Thyroid gland (tissue), 4 donors: Measurements from ENCODE around the gene MRM1. TPM values are rescaled to one million over a fixed set of nuclear protein-coding genes. Genes with fewer than 3 reads are reported as not detected.

Source experiments
- DNase-seq, 2 donors: peaks; one replicate each; pipeline ENCODE4 v3.0.0-alpha.2; 2019
- H3K27ac ChIP-seq, 3 donors: fragments of 200-600 bp; sonication (generic); 1 replicate in 2 of 3; 2 replicates in 1 of 3; pipeline ENCODE4 v1.5.1; 2016 to 2019; ENCODE audit warnings: mild to moderate bottlenecking in 1 of 3, moderate library complexity in 1 of 3
- H3K27me3 ChIP-seq: fragments of 200-600 bp; sonication (generic); one replicate; pipeline ENCODE4 v1.5.1; 2019
- H3K36me3 ChIP-seq, 2 donors: fragments of 200-600 bp; sonication (generic); one replicate each; pipeline ENCODE4 v1.5.1; 2016 to 2019
- H3K4me1 ChIP-seq, 2 donors: fragments of 200-600 bp; sonication (generic); one replicate each; pipeline ENCODE4 v1.5.1; 2017 to 2019
- H3K4me3 ChIP-seq, 3 donors: fragments of 200-600 bp; sonication (generic); replicated peaks in 1 of 3; 1 replicate in 2 of 3; 2 replicates in 1 of 3; pipeline ENCODE4 v1.5.1; 2016; ENCODE audit warnings: mild to moderate bottlenecking in 1 of 3
- H3K9me3 ChIP-seq: fragments of 200-600 bp; sonication (generic); one replicate; pipeline ENCODE4 v1.5.1; 2017
- POLR2A ChIP-seq, 2 donors: fragments of 450-650 bp; IDR thresholded peaks; one replicate each; pipeline ENCODE4 v1.6.1; 2017; ENCODE audit warnings: antibody characterized with exemption in 2 of 2, mild to moderate bottlenecking in 2 of 2, moderate library complexity in 1 of 2
- WGBS, 2 donors: methylation state at CpG; one replicate each; pipeline ENCODE4 v1.1.5; 2017; 5-methylcytosine and 5-hydroxymethylcytosine counted together
- intact Hi-C: fragments of 100-400 bp; cut with DNase I; formaldehyde crosslinking; loops from one replicate; pipeline ENCODE4 v1.15.1; 2023
- total RNA-seq, 4 donors: library from RNA; depleted of rRNA; stranded (reverse); fragments of >200 nt; gene quantifications; one replicate each; pipeline ENCODE4 v1.2.3, GENCODE V29; 2016
- TF ChIP-seq, protein P1 (sequence below), 6 experiments: fragments of 200-600 bp in 3 of 6; fragments of 450-650 bp in 3 of 6; sonication (generic) in 3 of 6; IDR thresholded peaks; one replicate each; pipeline ENCODE4 v1.5.1; 2016 to 2019; ENCODE audit warnings: antibody characterized with exemption in 6 of 6, mild to moderate bottlenecking in 2 of 6, inconsistent platforms in 1 of 6, moderate library complexity in 1 of 6

The MRM1 gene
- total RNA-seq, 4 donors from 2014 or later, result 5.8 to 9.8 (median 7.4) TPM

DNA sequence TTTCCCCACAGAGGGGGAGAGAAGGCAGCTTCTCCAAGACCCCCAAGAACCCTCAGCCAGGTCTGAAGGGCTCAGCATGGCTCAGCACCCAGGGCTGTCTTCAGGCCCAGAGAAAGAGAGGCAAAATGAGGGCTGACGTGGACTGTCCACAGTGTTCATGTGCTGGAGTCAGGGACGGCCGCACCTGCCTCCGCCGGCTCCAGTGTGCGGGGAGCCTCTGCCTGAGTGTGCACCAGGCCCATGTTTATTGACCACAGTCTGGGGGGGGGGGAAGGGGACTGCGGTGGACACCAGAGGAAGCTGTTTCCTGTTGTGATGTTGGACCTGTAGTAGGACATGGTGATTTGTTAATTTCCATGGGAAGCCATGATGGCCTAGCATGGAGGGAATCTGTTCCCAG lies 6.9 kb downstream of the MRM1 start:
- no peak for DNase-seq
- intact Hi-C loops, result no loop called here
- Histone ChIP-seq H3K4me3 (no peak overlapping the region), H3K27ac (no peak overlapping the region), H3K27me3 (no peaks in the 10 kb centered on the region), H3K36me3 (no peaks in the 10 kb centered on the region), H3K4me1 (peaks cover 0 to 6% of the 10 kb centered on the region in 2 donors), H3K9me3 (no peaks in the 10 kb centered on the region)
- TF ChIP-seq POLR2A (IDR thresholded peaks at IDR 0.05), result no peak
- TF ChIP-seq, protein P1, sequence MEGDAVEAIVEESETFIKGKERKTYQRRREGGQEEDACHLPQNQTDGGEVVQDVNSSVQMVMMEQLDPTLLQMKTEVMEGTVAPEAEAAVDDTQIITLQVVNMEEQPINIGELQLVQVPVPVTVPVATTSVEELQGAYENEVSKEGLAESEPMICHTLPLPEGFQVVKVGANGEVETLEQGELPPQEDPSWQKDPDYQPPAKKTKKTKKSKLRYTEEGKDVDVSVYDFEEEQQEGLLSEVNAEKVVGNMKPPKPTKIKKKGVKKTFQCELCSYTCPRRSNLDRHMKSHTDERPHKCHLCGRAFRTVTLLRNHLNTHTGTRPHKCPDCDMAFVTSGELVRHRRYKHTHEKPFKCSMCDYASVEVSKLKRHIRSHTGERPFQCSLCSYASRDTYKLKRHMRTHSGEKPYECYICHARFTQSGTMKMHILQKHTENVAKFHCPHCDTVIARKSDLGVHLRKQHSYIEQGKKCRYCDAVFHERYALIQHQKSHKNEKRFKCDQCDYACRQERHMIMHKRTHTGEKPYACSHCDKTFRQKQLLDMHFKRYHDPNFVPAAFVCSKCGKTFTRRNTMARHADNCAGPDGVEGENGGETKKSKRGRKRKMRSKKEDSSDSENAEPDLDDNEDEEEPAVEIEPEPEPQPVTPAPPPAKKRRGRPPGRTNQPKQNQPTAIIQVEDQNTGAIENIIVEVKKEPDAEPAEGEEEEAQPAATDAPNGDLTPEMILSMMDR (IDR thresholded peaks at IDR 0.05), result no peak
- 91 to 100% methylated on average over 1 to 7 of the region's 7 CpGs for WGBS, 2 donors

DNA sequence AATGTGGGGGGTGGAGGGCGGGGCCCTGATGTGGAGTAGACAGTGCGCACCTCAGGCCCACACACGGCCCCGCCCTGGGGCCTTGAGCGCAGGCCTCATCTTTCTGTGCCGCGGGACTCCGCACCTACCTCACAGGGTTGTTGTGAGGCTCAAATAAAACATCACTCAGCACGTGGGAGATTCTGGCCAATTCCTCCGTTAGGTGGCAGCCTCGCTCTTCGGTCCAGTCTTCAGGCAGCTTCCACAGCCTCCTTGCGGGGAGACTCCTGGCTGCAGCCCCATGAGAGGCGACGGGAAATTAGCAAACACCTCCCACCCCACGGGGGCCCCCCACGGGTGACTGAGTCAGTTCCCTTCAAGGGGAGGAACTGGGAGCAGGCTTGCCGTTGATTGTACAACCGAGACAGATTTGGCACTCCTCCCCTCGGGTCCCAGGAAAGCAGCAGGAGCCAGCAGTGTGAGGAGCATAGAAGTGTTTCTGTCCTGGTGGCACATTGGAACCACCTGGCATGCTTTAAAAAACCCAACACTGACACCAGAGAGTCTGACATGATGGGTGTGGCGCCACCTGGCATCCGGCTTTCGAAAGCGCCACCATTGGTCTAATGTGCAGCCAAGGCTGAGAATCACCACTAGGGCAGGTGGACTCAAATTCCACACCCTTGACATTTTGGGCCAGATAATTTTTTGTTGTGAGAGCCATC lies 7.6 kb downstream of the MRM1 start:
- Histone ChIP-seq H3K27ac (no peak overlapping the region), H3K4me1 (peaks cover 0 to 6% of the 10 kb centered on the region in 2 donors), H3K27me3 (no peaks in the 10 kb centered on the region), H3K4me3 (no peak overlapping the region), H3K36me3 (no peaks in the 10 kb centered on the region), H3K9me3 (no peaks in the 10 kb centered on the region)
- intact Hi-C loops, result no loop called here
- TF ChIP-seq POLR2A (IDR thresholded peaks at IDR 0.05), result no peak
- TF ChIP-seq, protein P1 (IDR thresholded peaks at IDR 0.05), result peak in 4 of 6 experiments; percentile 19 to 50 (median 44)
- DNase-seq, result peak; percentile 30 to 43
- WGBS, 2 donors, result 32 to 43% methylated on average over 14 to 16 of the region's 24 CpGs

DNA sequence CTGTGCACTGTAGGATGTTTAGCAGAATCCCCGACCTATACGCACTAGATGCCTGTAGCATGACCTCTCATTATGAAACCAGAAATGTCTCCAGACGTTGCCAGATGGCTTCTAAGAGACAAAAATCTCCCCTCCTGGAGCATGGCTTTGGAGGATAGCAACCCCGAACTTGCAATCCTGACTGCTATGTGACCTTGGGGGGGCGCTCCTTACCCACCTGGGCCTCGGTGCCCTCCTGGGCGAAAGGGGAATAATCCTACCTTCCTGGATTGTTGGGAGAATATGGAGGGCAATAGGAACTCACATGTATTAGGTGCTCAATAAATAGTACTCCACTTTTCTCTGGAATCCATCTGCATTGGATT lies 8.1 kb downstream of the MRM1 start:
- Histone ChIP-seq H3K36me3 (no peaks in the 10 kb centered on the region), H3K27me3 (no peaks in the 10 kb centered on the region), H3K4me1 (peaks cover 0 to 6% of the 10 kb centered on the region in 2 donors), H3K9me3 (no peaks in the 10 kb centered on the region), H3K27ac (no peak overlapping the region), H3K4me3 (no peak overlapping the region)
- 86 to 89% methylated on average over 7 of the region's 7 CpGs for WGBS, 2 donors
- TF ChIP-seq POLR2A (IDR thresholded peaks at IDR 0.05), result no peak
- TF ChIP-seq, protein P1 (IDR thresholded peaks at IDR 0.05), result no peak
- intact Hi-C loops, result no loop called here
- no peak for DNase-seq

DNA sequence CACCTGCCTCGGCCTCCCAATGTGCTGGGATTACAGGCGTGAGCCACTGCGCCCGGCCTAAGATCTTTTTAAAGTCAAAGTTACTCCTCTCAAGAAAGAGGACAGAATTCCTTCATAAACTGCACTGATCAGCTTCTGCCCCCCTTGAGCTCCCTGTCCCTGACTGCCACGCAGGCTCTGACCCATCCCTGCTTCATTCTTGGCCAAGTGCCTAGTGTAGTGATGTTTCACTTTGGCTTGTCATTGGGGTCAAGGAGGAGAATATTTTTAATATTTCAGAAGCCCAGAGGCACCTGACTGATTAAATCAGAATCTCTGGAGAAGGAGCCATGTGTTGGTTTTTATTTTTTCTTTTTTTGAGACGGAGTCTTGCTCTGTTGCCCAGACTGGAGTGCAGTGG lies 9.1 kb downstream of the MRM1 start:
- Histone ChIP-seq H3K4me3 (no peak overlapping the region), H3K4me1 (peaks cover 0 to 6% of the 10 kb centered on the region in 2 donors), H3K27me3 (no peaks in the 10 kb centered on the region), H3K9me3 (no peaks in the 10 kb centered on the region), H3K27ac (no peak overlapping the region), H3K36me3 (no peaks in the 10 kb centered on the region)
- intact Hi-C loops, result loop anchor here (10.0 kb wide), 1 partner anchor 444 kb away; no protein-coding TSS in a partner anchor
- TF ChIP-seq, protein P1 (IDR thresholded peaks at IDR 0.05), result no peak
- TF ChIP-seq POLR2A (IDR thresholded peaks at IDR 0.05), result no peak
- 73 to 89% methylated on average over 6 of the region's 6 CpGs for WGBS, 2 donors
- no peak for DNase-seq

DNA sequence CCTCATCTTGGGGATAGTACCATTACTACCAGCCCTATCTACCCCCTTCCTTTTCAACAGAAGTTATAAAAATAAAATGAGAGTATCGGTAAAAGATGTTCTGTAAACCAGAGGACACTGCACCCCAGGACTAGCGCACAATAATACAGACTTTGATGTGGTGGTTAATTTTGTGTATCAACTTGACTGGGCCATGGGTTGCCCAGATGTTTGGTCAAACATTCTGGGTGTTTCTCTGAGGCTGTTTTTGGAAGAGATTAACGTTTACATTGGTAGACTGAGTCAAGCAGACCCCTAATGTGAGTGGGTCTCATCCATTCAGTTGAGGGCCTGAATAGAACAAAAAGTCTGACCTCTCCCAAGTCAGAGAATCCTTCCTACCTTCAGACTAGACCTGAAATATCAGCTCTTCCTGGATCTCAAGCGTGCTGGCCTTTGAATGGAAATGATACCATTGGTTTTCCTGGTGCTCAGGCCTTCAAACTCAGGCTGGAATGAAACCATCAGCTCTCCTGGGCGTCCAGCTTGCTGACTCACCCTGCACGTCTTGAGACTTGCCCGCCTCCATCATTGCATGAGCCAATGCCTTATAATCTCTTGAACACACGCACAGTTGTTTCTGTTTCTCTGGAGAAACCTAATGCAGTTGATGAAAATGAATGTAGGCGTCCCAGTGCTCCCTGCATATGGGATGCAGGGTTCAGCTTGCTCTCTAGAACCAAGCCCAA lies 10.1 kb downstream of the MRM1 start:
- no peak overlapping the region for H3K27ac ChIP-seq
- H3K36me3 ChIP-seq, result no peaks in the 10 kb centered on the region
- intact Hi-C loops, result loop anchor here (10.0 kb wide), 1 partner anchor 443 kb away; no protein-coding TSS in a partner anchor
- no peak for DNase-seq
- no peaks in the 10 kb centered on the region for H3K9me3 ChIP-seq
- no peaks in the 10 kb centered on the region for H3K27me3 ChIP-seq
- 70 to 87% methylated on average over 9 of the region's 9 CpGs for WGBS, 2 donors
- TF ChIP-seq, protein P1 (IDR thresholded peaks at IDR 0.05), result no peak
- no peak for TF ChIP-seq POLR2A (IDR thresholded peaks at IDR 0.05)
- H3K4me3 ChIP-seq, result no peak overlapping the region
- peaks cover 0 to 6% of the 10 kb centered on the region in 2 donors for H3K4me1 ChIP-seq
